Measurements from ENCODE around the gene RAB42. TPM values are rescaled to one million over a fixed set of nuclear protein-coding genes. Genes with fewer than 3 reads are reported as not detected.

RAB42 gene
- 7.0 TPM for total RNA-seq
- long read RNA-seq, transcript RAB42-202 (2 exons, 857 nt), result major isoform, 13 of 17 reads
- long read RNA-seq, partial matches to known transcripts, result 0 of 17 reads
- long read RNA-seq, other reads (novel, unspliced or antisense), result 4 of 17 reads

GRCh38 chr1:28591708-28592320 is at the start of gene RAB42:
TSS of gene RAB42 (plus strand) at chr1:28592265. CDS start at chr1:28592512, 247 bp downstream.
- no peaks in the 10 kb centered on the region for H3K36me3 ChIP-seq
- TF ChIP-seq CTCF (IDR thresholded peaks at IDR 0.05), result no peak
- intact Hi-C loops (cut with DNase I), result no loop called here
- peak; percentile 78 to 82 for ATAC-seq
- peak within 1 kb of the TSS; percentile 64 for H3K27ac ChIP-seq
- peak; percentile 76 for DNase-seq
- H3K27me3 ChIP-seq (ENCODE audit: low read depth), result no peaks in the 10 kb centered on the region
- H3K4me1 ChIP-seq, result peaks cover 15% of the 10 kb centered on the region
- H3K4me3 ChIP-seq, result peak within 1 kb of the TSS; percentile 63
- H3K9me3 ChIP-seq, result no peaks in the 10 kb centered on the region

- H3K27me3 ChIP-seq (ENCODE audit: low read depth), result no peaks in the 10 kb centered on the region
- intact Hi-C loops (cut with DNase I), result no loop called here
- no peak for ATAC-seq
- H3K4me1 ChIP-seq, result peaks cover 5% of the 10 kb centered on the region
- no peak overlapping the region for H3K4me3 ChIP-seq
- no peaks in the 10 kb centered on the region for H3K36me3 ChIP-seq
- no peaks in the 10 kb centered on the region for H3K9me3 ChIP-seq
- TF ChIP-seq CTCF (IDR thresholded peaks at IDR 0.05), result no peak
- no peak for DNase-seq
- H3K27ac ChIP-seq, result no peak overlapping the region
Observed at GRCh38 chr1:28545246-28545628, 46.8 kb upstream of the RAB42 start.

GRCh38 chr1:28548318-28548717 is 43.7 kb upstream of the RAB42 start:
- no peaks in the 10 kb centered on the region for H3K27me3 ChIP-seq (ENCODE audit: low read depth)
- ATAC-seq (no peak), DNase-seq (no peak)
- H3K36me3 ChIP-seq, result no peaks in the 10 kb centered on the region
- intact Hi-C loops (cut with DNase I), result no loop called here
- no peak overlapping the region for H3K27ac ChIP-seq
- no peak overlapping the region for H3K4me3 ChIP-seq
- TF ChIP-seq CTCF (IDR thresholded peaks at IDR 0.05), result no peak
- H3K9me3 ChIP-seq, result no peaks in the 10 kb centered on the region
- H3K4me1 ChIP-seq, result peaks cover 6% of the 10 kb centered on the region

GRCh38 chr1:28551381-28551780 is 40.7 kb upstream of the RAB42 start:
- Histone ChIP-seq H3K27me3 (ENCODE audit: low read depth) (no peaks in the 10 kb centered on the region), H3K27ac (no peak overlapping the region), H3K36me3 (peaks cover 15% of the 10 kb centered on the region), H3K4me3 (no peak overlapping the region), H3K4me1 (peaks cover 16% of the 10 kb centered on the region), H3K9me3 (no peaks in the 10 kb centered on the region)
- intact Hi-C loops (cut with DNase I), result no loop called here
- no peak for DNase-seq
- ATAC-seq, result no peak
- TF ChIP-seq CTCF (IDR thresholded peaks at IDR 0.05), result no peak

- H3K36me3 ChIP-seq, result peaks cover 28% of the 10 kb centered on the region
- H3K4me1 ChIP-seq, result peaks cover 16% of the 10 kb centered on the region
- H3K27me3 ChIP-seq (ENCODE audit: low read depth), result no peaks in the 10 kb centered on the region
- TF ChIP-seq CTCF (IDR thresholded peaks at IDR 0.05), result no peak
- peak; percentile 97 for DNase-seq
- H3K27ac ChIP-seq, result peak within 1 kb of the TSS; percentile 83
- ATAC-seq, result peak; percentile 99 to 100
- intact Hi-C loops (cut with DNase I), result no loop called here
- H3K9me3 ChIP-seq, result no peaks in the 10 kb centered on the region
- peak within 1 kb of the TSS; percentile 82 for H3K4me3 ChIP-seq
Observed at GRCh38 chr1:28552758-28553663, 39.1 kb upstream of the RAB42 start, which contains the start of gene TRNAU1AP. TSS of gene TRNAU1AP (plus strand) at chr1:28553085. CDS start at chr1:28553111, 26 bp downstream.

All from lower lobe of right lung (tissue), 2 donors.